HG03565 (cell line): Measurements from ENCODE around the gene WDR27.
"Not testable (repeated sequence)": the region's sequence is repeated elsewhere in the genome, so short reads cannot be mapped to it uniquely, and the experiment has no call there.

ENCODE experiments used
- ATAC-seq: cut with Tn5 transposase; IDR thresholded peaks from one replicate; pipeline ENCODE4 v1.9.1; 2021; ENCODE audit warnings: mild to moderate bottlenecking, moderate library complexity; ENCODE audit not compliant: unreplicated experiment

WDR27 gene

DNA sequence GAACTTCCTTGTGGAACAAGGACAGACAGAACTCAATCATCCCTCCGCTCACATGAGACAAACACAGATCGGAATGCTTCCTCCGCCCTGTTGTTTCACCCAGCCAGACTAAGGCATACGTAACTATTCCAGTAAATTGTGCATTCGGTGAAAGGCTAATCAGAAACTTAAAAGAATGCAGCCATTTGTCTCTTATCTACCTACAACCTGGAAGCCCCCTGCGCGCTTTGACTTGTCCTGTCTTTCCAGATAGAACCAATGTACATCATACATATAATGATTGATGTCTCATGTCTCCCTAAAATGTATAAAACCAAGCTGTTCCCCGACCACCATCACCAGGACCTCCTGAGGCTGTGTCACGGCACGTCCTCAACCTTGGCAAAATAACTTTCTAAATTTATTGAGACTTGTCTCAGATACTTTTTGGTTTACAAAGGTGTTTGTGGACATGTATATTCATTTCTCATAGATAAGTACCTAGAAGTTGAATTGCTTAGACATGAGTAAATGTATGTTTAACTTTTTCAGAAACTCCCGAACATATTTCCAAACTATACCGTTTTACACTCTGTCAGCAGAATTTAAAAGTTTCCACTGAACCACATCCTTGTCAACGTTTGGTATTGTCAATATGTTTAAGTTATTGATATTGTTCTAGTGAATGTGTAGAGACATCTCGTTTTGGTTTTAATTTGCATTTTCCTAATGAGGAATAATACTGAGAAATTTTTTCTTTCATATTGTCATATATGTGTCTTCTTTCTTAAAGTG is 250.6 kb downstream of the WDR27 start:
- ATAC-seq: no peak

- ATAC-seq: no peak
Observed at GRCh38 chr6:169450097-169450496, 251.7 kb downstream of the WDR27 start.

DNA sequence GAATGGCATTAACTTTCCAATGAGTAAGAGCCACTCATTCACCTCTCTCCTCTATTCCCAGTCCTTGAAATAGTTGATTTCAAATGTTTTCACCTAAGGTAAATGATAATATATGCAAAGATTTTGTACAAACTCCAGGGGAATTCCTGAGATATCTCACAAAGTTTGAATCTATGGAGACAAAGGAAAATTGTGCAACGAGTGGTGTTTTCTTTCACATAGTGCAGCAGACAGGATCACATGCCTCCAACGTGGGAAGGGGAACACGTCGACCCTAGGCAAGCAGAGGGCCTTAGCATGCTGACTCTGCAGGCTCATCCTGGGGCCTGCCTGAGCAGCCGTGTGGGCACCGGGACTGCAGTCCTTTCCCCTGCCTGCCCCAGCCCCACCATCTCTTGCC is 252.6 kb downstream of the WDR27 start:
- ATAC-seq: no peak

- ATAC-seq: no peak
Observed at GRCh38 chr6:169445661-169446581, 255.9 kb downstream of the WDR27 start.

GRCh38 chr6:169445227-169445626 is 256.6 kb downstream of the WDR27 start:
- ATAC-seq: no peak

- no peak for ATAC-seq
Observed at GRCh38 chr6:169441292-169441691, 260.5 kb downstream of the WDR27 start.

- no peak for ATAC-seq
Observed at GRCh38 chr6:169439710-169440109, 262.1 kb downstream of the WDR27 start.

GRCh38 chr6:169434554-169434953 is 267.3 kb downstream of the WDR27 start:
- not testable (repeated sequence) for ATAC-seq

DNA sequence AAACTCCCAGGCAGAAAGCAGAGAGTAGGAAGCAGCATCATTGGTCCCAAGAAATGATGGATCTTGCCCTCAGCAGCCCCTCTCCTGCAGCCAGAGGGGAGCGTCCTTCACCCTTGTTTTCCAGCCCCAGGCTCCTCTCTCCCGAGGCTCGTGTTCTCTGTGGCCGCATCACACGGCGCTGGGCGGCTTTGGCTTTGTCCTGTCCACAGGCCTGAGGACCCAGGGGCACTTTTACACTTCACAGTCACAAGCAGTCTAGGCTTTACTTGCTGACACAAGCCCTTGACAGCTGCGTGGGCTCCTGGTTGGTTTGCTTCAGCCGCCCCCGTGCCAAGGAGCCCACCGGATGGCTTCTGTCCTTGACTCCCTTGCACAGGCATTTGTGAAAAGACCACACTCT is 272.8 kb downstream of the WDR27 start:
- no peak for ATAC-seq

DNA sequence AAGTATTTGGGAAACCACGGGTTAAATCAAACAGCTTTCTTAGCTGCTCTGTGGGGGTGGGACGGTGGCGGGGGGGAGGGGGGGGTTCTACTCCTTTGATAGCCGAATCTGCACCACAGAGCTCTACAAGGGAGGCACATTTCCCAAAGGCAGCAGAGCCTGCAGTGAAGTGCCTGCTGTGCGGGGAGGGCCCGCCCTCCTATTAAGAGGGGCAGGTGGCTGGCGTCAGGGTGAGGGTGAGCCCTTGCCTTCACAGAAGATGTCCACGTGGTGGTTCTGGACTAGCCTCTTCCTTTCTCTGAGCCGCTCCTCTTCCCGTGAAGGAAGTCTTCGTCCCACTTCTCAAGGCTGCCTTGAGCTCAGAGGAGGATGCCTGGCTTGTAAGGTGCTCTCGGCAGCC is 273.3 kb downstream of the WDR27 start:
- ATAC-seq: no peak

GRCh38 chr6:169427856-169428255 is 274.0 kb downstream of the WDR27 start:
- ATAC-seq: no peak

GRCh38 chr6:169426611-169427010 is 275.2 kb downstream of the WDR27 start:
- no peak for ATAC-seq

DNA sequence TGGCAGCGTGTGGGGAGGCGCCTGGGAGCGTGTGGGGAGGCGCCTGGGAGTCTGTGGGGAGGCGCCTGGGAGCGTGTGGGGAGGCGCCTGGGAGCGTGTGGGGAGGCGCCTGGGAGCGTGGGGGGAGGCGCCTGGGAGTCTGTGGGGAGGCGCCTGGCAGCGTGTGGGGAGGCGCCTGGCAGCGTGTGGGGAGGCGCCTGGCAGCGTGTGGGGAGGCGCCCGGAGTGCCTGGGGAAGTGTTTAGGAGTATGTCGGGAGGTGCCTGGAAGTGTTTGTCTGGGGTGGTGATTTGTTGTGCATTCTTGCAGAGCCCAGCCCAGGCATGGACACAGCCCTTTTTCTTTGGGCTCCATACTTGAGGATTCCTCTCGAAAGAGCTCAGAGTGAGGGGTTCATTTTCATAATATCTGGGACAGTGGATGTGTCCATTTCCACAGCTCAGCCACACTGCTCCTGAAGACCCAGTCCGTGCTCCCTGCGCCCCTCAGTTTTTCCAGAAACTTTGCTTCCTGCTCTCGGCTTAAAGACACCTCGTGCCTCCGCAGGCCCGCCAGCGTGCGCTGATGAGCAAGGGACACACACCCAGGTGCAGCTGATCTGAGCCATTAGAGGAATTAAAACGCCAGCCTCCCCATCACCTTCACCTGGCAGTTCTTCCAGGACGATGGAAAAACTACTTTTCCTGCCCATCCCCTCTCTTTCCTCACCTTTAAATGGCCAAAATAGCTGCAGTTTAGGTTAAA is 276.0 kb downstream of the WDR27 start:
- no peak for ATAC-seq

- no peak for ATAC-seq
Observed at GRCh38 chr6:169424821-169425240, 277.0 kb downstream of the WDR27 start.

- no peak for ATAC-seq
Observed at GRCh38 chr6:169424149-169424804, 277.6 kb downstream of the WDR27 start.

DNA sequence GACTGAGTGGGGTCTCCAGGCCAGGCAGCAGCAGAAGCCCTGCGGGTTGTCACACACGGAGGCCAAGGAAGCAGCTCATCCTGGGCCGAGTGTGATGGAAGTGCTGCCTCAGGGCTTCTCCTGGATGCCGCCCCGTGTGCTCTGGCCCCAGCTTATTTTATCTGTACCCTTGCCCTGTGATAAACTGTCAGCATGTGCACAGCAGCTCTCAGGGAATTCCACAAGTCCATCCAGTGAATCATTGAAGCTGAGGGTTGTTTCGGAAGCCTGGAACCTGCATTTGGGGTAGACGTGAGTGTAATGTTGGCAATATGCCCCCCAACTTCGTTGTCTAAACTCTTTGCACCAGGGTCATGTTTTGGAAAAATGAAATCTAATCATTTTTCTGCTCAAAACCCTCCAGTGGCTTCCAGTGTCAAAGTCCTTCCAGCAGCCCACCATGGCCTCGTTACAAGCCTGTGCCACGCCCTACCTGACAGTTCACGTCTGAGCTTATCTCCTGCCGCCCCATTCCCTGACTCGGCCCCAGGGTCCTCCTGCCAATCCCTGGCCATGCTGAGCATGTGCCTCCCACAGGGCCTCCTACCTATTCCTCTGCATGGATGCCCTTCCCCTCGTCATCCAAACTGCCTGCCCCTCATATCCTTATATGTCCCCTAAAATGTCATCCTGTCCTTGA is 280.1 kb downstream of the WDR27 start:
- no peak for ATAC-seq

DNA sequence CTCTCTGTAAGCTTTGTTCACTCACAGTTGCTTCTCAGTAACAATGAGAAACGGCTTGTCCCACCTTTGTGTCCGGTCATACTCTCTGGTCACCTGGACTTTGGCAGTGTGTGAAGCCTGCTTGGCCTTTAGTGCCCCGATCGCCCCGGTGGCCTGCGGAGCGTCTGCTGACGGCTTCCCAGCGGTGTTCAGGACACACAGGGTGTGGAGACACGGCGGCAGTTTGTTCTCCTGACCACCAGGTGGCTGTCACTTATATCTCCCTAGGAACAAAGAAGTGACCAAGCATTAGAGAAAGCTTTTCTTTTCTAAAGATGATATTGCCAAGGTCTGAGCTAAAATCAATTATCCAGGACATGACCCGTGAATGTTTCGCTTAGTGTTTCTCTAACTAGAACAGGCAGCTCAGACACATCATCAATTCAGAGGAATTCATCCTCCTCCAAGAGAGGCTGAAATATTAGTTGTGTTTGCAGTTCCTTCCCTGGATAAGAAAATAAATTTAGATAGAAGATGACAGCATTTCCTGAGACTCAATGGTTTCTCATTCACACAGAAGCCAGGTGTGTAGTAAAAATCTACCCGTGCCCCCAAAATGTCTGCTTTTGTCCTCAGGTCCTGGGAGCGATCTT is 280.8 kb downstream of the WDR27 start:
- no peak for ATAC-seq

DNA sequence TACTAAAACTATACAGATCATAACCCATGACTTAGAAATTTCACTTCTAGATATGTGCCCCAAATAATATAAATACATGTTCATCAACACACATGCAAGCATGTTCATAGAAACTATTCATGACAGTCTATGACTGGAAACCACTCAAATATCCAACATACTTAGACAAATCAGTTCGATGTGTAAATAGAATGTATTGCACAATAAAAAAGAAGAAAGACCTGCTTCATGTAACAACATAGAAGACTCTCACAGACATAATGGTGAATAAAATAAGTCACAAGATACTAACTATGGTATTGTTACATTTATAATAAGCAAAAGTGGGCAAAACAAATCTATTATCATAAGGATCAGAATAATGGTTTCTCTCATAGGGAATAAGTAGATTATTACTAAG is 284.7 kb downstream of the WDR27 start:
- no peak for ATAC-seq

DNA sequence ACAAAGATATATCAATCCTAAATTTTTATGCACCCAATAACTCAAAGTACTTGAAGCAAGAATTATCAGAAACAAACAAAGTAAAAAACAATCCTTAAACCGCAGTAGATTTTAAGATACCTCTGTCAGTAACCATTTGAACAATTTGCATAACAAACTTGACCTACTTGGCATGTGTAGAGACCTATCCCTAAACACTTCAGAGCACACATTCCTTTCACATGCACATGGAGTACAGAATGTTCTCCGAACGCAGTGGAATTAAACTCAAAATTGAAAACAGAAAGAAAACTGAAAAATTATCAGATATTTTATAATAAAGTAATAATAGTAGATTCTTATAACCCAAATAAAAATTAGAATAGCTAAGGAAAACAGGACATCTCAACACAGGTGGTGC is 285.6 kb downstream of the WDR27 start:
- no peak for ATAC-seq

- no peak for ATAC-seq
Observed at GRCh38 chr6:169415179-169415578, 286.6 kb downstream of the WDR27 start.
